LNCAP (cell line): ENCODE measurements around the gene DDAH2.

Experiments
- TF ChIP-seq, protein P1 (sequence below): fragments of 450-650 bp; IDR thresholded peaks from 2 replicates; pipeline ENCODE4 v1.5.1; 2017; ENCODE audit warnings: mild to moderate bottlenecking

DDAH2 gene

DNA sequence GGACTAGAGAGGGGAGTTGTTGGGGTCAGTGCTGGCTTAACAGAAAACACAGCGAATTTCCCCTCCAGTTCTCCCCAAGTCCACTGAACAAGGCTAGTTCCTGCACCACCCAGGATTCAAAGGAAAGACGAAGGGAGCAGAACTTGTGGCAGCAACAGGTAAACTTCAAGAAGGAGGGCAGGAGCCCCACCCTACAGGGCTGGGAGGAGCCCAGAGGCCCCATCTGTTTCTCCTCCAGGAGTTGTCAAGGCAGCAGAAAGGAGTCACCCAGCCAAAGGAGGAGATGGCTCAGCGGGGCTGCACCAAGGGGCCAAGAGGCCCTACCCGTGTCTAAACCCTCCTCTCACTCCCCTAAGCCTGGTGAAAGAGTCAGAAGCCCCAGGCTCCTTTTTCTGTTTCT, 35.1 kb upstream of the DDAH2 start:
- TF ChIP-seq, protein P1, sequence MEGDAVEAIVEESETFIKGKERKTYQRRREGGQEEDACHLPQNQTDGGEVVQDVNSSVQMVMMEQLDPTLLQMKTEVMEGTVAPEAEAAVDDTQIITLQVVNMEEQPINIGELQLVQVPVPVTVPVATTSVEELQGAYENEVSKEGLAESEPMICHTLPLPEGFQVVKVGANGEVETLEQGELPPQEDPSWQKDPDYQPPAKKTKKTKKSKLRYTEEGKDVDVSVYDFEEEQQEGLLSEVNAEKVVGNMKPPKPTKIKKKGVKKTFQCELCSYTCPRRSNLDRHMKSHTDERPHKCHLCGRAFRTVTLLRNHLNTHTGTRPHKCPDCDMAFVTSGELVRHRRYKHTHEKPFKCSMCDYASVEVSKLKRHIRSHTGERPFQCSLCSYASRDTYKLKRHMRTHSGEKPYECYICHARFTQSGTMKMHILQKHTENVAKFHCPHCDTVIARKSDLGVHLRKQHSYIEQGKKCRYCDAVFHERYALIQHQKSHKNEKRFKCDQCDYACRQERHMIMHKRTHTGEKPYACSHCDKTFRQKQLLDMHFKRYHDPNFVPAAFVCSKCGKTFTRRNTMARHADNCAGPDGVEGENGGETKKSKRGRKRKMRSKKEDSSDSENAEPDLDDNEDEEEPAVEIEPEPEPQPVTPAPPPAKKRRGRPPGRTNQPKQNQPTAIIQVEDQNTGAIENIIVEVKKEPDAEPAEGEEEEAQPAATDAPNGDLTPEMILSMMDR: no peak

DNA sequence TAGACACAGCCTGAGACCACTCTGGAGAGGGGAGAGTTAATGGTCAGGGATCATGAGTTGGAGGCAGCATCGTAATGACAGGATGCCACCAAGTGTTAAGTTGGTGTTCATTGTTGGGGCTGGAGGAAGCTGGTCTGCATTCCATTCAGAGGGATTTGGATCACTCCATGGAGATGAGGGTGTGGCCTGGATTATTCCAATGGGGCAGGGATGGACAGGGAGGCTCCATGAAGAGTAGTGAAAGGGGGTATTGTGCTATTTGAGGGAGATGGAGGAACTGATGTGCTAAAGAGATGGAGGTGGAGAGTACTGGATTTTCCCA, 34.5 kb upstream of the DDAH2 start:
- TF ChIP-seq, protein P1: no peak

DNA sequence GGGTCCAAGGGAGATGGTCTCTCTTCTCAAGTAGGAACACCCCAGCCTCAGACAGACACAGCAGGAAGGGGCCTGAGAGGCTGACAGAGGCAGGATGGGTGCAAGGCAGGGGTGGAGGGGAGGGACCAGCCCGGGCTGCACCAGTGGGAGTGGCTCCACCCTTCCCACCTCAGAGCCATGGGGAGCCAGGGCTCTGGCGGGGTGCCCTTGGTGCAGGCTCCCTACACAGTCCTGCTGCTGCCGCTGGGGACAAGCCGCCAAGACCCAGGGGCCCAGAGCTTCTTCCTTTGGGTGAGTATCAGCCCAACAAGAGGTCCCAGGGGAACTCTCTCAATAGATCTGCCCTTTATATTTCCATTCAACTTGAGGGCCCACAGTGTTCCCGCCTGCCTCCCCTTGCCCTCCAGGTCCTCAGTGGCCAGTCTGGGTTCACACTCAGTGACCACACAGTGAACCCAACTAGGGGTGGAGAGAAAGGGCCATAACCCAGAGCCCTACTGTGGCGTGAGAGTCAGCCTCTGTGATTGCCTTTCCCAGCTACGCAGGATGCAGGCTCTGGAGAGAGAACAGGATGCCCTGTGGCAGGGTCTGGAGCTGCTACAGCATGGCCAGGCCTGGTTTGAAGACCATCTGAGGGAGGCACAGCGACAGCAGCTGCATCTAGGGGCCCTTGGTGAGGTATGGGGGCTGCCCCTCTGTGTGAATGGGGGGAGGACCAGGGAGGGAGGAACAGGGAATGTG, 33.9 kb upstream of the DDAH2 start:
- TF ChIP-seq, protein P1: no peak

DNA sequence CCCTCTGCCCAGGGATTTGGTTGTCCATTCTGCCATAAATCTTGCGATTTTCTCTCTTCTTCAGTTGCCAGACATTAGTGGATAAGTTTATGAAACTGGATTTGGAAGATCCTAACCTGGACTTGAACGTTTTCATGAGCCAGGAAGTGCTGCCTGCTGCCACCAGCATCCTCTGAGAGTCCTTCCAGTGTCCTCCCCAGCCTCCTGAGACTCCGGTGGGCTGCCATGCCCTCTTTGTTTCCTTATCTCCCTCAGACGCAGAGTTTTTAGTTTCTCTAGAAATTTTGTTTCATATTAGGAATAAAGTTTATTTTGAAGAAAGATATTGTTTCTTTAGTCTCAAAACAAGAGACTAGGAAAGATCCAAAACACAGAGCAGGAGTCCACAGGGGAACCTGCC, 33.3 kb upstream of the DDAH2 start, which contains the start of gene SAPCD1:
TSS of gene SAPCD1 (plus strand) at position 301 of the 400 bp plus-strand sequence. CDS start 399 bp downstream, outside the sequence.
- TF ChIP-seq, protein P1: no peak

DNA sequence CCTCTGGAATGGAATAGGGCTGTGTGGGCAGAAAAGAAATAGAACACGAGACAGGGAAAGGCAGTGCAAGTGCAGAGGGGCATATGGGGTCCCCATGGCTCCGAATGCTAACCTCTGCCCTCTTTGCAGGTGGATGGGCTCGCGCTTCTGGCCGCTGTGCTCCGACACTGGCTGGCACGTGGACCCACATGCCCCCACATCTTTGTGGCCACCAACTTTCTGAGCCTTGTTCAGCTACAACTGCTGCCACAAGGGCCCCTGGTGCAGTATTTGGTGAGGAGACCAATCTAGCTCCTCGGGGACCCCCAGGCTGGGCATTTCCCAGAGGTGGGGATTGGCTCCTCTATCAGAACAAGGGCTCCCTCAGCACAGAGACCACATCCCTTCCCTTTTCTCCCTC, 32.2 kb upstream of the DDAH2 start:
- TF ChIP-seq, protein P1: no peak

DNA sequence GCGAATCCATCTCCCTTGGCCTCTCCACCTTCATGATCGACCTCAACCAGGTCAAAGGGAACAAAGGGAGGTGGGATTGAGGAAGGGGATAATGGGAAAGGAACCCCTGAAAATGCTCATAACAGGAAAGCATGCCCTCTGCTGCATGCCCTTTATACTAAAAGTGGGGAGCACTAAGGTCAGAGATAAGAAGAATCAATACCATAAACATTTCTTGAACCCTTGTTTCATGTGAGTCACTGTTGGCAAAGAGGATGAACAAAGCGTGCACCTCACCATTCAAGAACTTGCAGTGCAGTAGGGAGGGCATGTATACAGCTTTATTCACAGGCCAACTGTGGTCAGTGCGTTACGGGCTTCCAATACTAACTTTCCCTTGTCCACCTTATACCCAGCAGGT, 31.7 kb upstream of the DDAH2 start:
- TF ChIP-seq, protein P1: no peak

DNA sequence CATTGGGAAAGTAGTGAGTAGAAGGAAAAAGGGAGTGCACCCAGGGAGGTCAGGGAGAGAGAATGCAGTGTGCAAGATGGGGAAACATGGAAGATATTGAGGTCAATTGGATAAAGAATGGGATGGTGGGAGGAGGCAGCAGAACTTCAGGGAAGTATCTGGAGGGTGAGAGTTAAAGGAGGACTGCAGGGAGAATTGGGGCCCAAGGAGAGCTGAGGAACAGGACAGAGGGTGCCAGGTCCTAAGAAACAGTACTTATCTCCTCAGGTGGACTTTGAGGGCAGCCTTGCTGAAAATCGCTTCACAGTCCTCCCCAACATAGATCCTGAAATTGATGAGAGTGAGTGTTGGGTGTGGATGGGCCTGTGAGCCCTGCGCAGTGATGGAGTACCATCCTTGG, 29.2 kb upstream of the DDAH2 start:
- TF ChIP-seq, protein P1: no peak
